Measurements from ENCODE around the gene ETFB. TPM values are rescaled to one million over a fixed set of nuclear protein-coding genes. Genes with fewer than 3 reads are reported as not detected.

The ETFB gene
- polyA plus RNA-seq, 6 donors from 2014 or later = 72.7 to 167 (median 101) TPM

- peaks cover 7 to 74% (median 42%) of the 10 kb centered on the region in 7 donors for H3K9me3 Mint-ChIP-seq
- no peak overlapping the region for H3K4me3 Mint-ChIP-seq
- peaks cover 0 to 10% (median 0%) of the 10 kb centered on the region in 3 donors for H3K4me1 Mint-ChIP-seq
- DNase-seq (no peak), ATAC-seq (ENCODE audit: low read depth in 2 of 2) (no peak)
- H3K27ac Mint-ChIP-seq = no peak overlapping the region
- peaks cover 6 to 31% of the 10 kb centered on the region in 2 donors for H3K36me3 Mint-ChIP-seq
- peaks cover 38 to 55% (median 50%) of the 10 kb centered on the region in 3 donors for H3K27me3 Mint-ChIP-seq
Measured at GRCh38 chr19:51305479-51305878, 60.7 kb downstream of the ETFB start.

DNA sequence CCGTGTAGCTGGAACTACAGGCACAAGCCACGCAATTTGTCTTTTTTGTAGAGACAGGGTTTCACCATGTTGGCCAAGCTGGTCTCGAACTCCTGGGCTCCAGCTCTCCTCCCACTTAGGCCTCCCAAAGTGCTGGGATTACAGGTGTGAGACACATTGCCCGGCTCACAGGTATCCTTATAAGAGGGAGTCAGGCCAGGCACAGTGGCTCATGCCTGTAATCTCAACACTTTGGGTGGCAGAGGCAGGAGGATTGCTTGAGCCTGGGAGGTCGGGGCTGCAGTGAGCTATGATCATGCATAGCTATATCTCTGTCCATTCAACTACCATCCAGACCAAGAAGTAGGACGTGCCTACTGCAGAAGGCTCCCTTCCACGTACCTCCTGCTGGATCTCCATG is 64.9 kb downstream of the ETFB start:
- no peak for DNase-seq
- peaks cover 7 to 41% (median 20%) of the 10 kb centered on the region in 7 donors for H3K9me3 Mint-ChIP-seq
- no peak for ATAC-seq (ENCODE audit: low read depth in 2 of 2)
- H3K27me3 Mint-ChIP-seq = peaks cover 22 to 35% (median 24%) of the 10 kb centered on the region in 3 donors
- H3K27ac Mint-ChIP-seq = no peak overlapping the region
- H3K36me3 Mint-ChIP-seq = peaks cover 6 to 7% of the 10 kb centered on the region in 2 donors
- no peaks in the 10 kb centered on the region for H3K4me1 Mint-ChIP-seq
- no peak overlapping the region for H3K4me3 Mint-ChIP-seq

- ATAC-seq (ENCODE audit: low read depth in 2 of 2) (no peak), DNase-seq (no peak)
- Mint-ChIP-seq H3K4me3 (no peak overlapping the region), H3K9me3 (peaks cover 0 to 11% (median 3%) of the 10 kb centered on the region in 7 donors), H3K36me3 (no peaks in the 10 kb centered on the region), H3K27ac (no peak overlapping the region), H3K27me3 (peaks cover 17 to 51% (median 50%) of the 10 kb centered on the region in 3 donors), H3K4me1 (peaks cover 0 to 4% (median 0%) of the 10 kb centered on the region in 3 donors)
Measured at GRCh38 chr19:51297406-51297805, 68.8 kb downstream of the ETFB start.

DNA sequence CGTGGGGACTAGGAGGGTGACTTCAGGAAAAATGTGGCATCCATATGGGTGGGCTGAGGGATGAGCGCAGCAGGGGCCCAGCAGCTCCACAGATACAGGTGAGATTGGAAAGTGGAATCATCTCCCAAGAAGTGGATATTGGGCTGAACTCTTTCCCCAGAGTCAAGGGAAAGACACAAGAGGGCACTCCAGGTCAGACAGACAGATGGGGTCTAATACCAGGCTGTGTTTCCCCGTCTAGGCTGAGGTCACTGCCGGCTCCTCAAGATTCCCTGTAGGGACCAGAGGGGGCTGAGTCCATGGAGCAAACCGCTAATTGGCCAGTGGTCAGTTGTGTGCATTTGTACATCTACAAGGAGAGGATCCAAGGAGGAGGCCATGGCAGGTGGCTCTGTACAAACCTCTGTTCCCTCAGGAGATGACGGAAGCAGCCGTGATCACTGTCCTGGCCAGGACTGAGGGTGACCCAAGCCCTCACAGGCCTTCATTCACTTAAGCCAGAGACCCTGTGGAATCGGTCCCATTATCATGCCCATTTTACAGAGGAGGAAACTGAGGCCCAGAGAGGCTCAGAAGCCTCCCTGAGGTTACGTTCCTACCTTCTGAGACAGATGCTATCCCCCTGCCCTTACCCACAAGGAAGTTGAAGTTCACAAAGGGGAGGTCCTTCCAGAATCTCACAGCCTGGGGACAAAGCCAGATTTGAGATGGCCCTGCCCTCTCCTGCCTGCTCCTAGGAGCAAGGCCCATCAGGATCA is 69.7 kb downstream of the ETFB start:
- no peak overlapping the region for H3K27ac Mint-ChIP-seq
- peaks cover 0 to 4% (median 0%) of the 10 kb centered on the region in 3 donors for H3K4me1 Mint-ChIP-seq
- H3K36me3 Mint-ChIP-seq = no peaks in the 10 kb centered on the region
- H3K4me3 Mint-ChIP-seq = no peak overlapping the region
- DNase-seq (no peak), ATAC-seq (ENCODE audit: low read depth in 2 of 2) (no peak)
- H3K9me3 Mint-ChIP-seq = peaks cover 0 to 2% (median 0%) of the 10 kb centered on the region in 7 donors
- H3K27me3 Mint-ChIP-seq = peaks cover 17 to 51% (median 48%) of the 10 kb centered on the region in 3 donors

- DNase-seq = no peak
Measured at GRCh38 chr19:51295382-51296126, 70.6 kb downstream of the ETFB start.

More at GRCh38 chr19:51295382-51296126, 70.6 kb downstream of the ETFB start:
- H3K4me1 Mint-ChIP-seq = peaks cover 0 to 4% (median 0%) of the 10 kb centered on the region in 3 donors
- peak overlapping the region in 1 of 8 donors; percentile 60 for H3K4me3 Mint-ChIP-seq
- H3K9me3 Mint-ChIP-seq = peaks cover 0 to 2% (median 0%) of the 10 kb centered on the region in 7 donors
- ATAC-seq (ENCODE audit: low read depth in 2 of 2) = no peak
- peaks cover 17 to 48% (median 43%) of the 10 kb centered on the region in 3 donors for H3K27me3 Mint-ChIP-seq
- H3K36me3 Mint-ChIP-seq = no peaks in the 10 kb centered on the region
- H3K27ac Mint-ChIP-seq = peak overlapping the region in 1 of 6 donors; percentile 69

Other genes with a start within 250 kb of the ETFB start
- gene SIGLEC9, start 241.5 kb downstream of the ETFB start, polyA plus RNA-seq (ENCODE audit: low read depth in 6 of 6) = 1 to 10 TPM in 1 of 6 donors, under 1 TPM in 1, not detected in 4; 0.25 to 1.3 TPM
- gene SIGLEC7, start 224.1 kb downstream of the ETFB start, polyA plus RNA-seq (ENCODE audit: low read depth in 6 of 6) = under 1 TPM in 3 of 6 donors, not detected in 3; 0.22 to 0.32 (median 0.23) TPM
- 1 to 10 TPM in 1 of 6 donors, under 1 TPM in 3, not detected in 2; 0.60 to 3.6 (median 0.85) TPM for gene CD33, start 141.3 kb downstream of the ETFB start, polyA plus RNA-seq (ENCODE audit: low read depth in 6 of 6)
- not detected for gene SIGLECL1, start 115.3 kb downstream of the ETFB start, polyA plus RNA-seq (ENCODE audit: low read depth in 6 of 6)
- not detected for gene IGLON5, start 54.7 kb downstream of the ETFB start, polyA plus RNA-seq (ENCODE audit: low read depth in 6 of 6)
- 1 to 10 TPM in 2 of 6 donors, under 1 TPM in 3, not detected in 1; 0.40 to 1.3 (median 0.84) TPM for gene VSIG10L, start 24.2 kb downstream of the ETFB start, polyA plus RNA-seq (ENCODE audit: low read depth in 6 of 6)
- 1 to 10 TPM in 1 of 6 donors, under 1 TPM in 1, not detected in 4; 0.46 to 1.2 TPM for gene CLDND2, start 2.6 kb upstream of the ETFB start, polyA plus RNA-seq (ENCODE audit: low read depth in 6 of 6)
- gene NKG7, start 6.3 kb upstream of the ETFB start, polyA plus RNA-seq (ENCODE audit: low read depth in 6 of 6) = 10 to 100 TPM in 1 of 6 donors, 1 to 10 TPM in 5; 4.3 to 12.6 (median 7.2) TPM
- gene LIM2, start 21.6 kb upstream of the ETFB start, polyA plus RNA-seq (ENCODE audit: low read depth in 6 of 6) = under 1 TPM in 1 of 6 donors, not detected in 5; 0.34 TPM
- not detected for gene C19orf84, start 24.2 kb upstream of the ETFB start, polyA plus RNA-seq (ENCODE audit: low read depth in 6 of 6)
- 10 to 100 TPM; 43.9 to 75.2 (median 55.8) TPM for gene SIGLEC10, start 51.3 kb upstream of the ETFB start, polyA plus RNA-seq (ENCODE audit: low read depth in 6 of 6)
- gene SIGLEC8, start 92.1 kb upstream of the ETFB start, polyA plus RNA-seq (ENCODE audit: low read depth in 6 of 6) = not detected
- not detected for gene CEACAM18, start 112.2 kb upstream of the ETFB start, polyA plus RNA-seq (ENCODE audit: low read depth in 6 of 6)
- under 1 TPM in 1 of 6 donors, not detected in 5; 0.28 TPM for gene SIGLEC12, start 135.4 kb upstream of the ETFB start, polyA plus RNA-seq (ENCODE audit: low read depth in 6 of 6)
- 1 to 10 TPM in 3 of 6 donors, under 1 TPM in 2, not detected in 1; 0.72 to 1.9 (median 1.2) TPM for gene SIGLEC6, start 165.3 kb upstream of the ETFB start, polyA plus RNA-seq (ENCODE audit: low read depth in 6 of 6)
- gene ZNF175, start 204.9 kb upstream of the ETFB start, polyA plus RNA-seq (ENCODE audit: low read depth in 6 of 6) = 1 to 10 TPM in 5 of 6 donors, under 1 TPM in 1; 0.94 to 5.1 (median 3.1) TPM